Measurements from ENCODE around the gene LRRC18. TPM values are rescaled to one million over a fixed set of nuclear protein-coding genes. Genes with fewer than 3 reads are reported as not detected.

The LRRC18 gene
- total RNA-seq, 1 experiment from 2014 or later = not detected

GRCh38 chr10:48982584-48982983, 42.9 kb upstream of the LRRC18 start:
- H3K9me2 ChIP-seq (ENCODE audit: insufficient read depth) = no peaks in the 10 kb centered on the region
- CTCF ChIA-PET = interaction anchor here (1.9 to 3.3 kb wide), 3 partner anchors 179 to 530 kb away, joined by 6 to 9 read pairs (median 8); no protein-coding TSS in a partner anchor
- no TSS peak for BruUV-seq (replicated peaks)

More at GRCh38 chr10:48982584-48982983, 42.9 kb upstream of the LRRC18 start:
- Histone ChIP-seq H3K9ac (ENCODE audit: low read length) (no peak overlapping the region), H4K20me1 (ENCODE audit: insufficient read depth) (no peaks in the 10 kb centered on the region), H3K27ac (ENCODE audit: low read depth, low read length) (no peak overlapping the region), H3K4me3 (replicated peaks in 1 of 2; ENCODE audit: low read depth in 1 of 2, low read length in 2 of 2) (no peak overlapping the region), H2AFZ (ENCODE audit: low read depth, low read length, poor library complexity, severe bottlenecking) (no peak overlapping the region), H3K36me3 (ENCODE audit: control insufficient read depth in 1 of 2, insufficient read depth in 2 of 2, low read length in 2 of 2) (no peaks in the 10 kb centered on the region), H3K4me2 (ENCODE audit: low read length) (no peak overlapping the region), H3K27me3 (ENCODE audit: insufficient read depth, low read length) (no peaks in the 10 kb centered on the region), H3K9me3 (ENCODE audit: control insufficient read depth in 1 of 2, insufficient read depth in 1 of 2, low read depth in 1 of 2, low read length in 2 of 2) (no peaks in the 10 kb centered on the region), H3K79me2 (ENCODE audit: insufficient read depth, low read length) (no peaks in the 10 kb centered on the region), H3K4me1 (ENCODE audit: control insufficient read depth in 1 of 2, insufficient read depth in 2 of 2, low read length in 2 of 2) (no peaks in the 10 kb centered on the region)
- RAD21 ChIA-PET (ENCODE audit: low non-redundant PET in 1 of 2, low total read pairs in 2 of 2, uncharacterized antibody in 2 of 2, unreplicated experiment in 2 of 2) = no interaction called here
- intact Hi-C loops (cut with micrococcal nuclease) = loop anchor here (5.0 kb wide), 1 partner anchor 435 kb away; no protein-coding TSS in a partner anchor
- TF ChIP-seq RAD21 (IDR thresholded peaks at IDR 0.05; ENCODE audit: low read depth) (no peak), TCF7L2 (IDR thresholded peaks at IDR 0.05; ENCODE audit: borderline replicate concordance, extremely low read depth, insufficient read depth, insufficient read length) (no peak), REST (IDR thresholded peaks at IDR 0.05; ENCODE audit: low read depth) (no peak), CBX3 (IDR thresholded peaks at IDR 0.05; ENCODE audit: low read depth) (no peak), MAX (IDR thresholded peaks at IDR 0.05) (no peak), ELF1 (IDR thresholded peaks at IDR 0.05; ENCODE audit: borderline replicate concordance, low read depth) (no peak), EZH2phosphoT487 (IDR thresholded peaks at IDR 0.05; ENCODE audit: borderline replicate concordance) (no peak), ZBTB33 (IDR thresholded peaks at IDR 0.05; ENCODE audit: extremely low read depth, insufficient replicate concordance, low read length) (no peak), FOSL1 (IDR thresholded peaks at IDR 0.05; ENCODE audit: low read depth) (no peak), EZH2 (IDR thresholded peaks at IDR 0.05) (no peak), CEBPB (IDR thresholded peaks at IDR 0.05; ENCODE audit: low read depth) (no peak), SRF (IDR thresholded peaks at IDR 0.05; ENCODE audit: low read depth) (no peak), SIN3A (IDR thresholded peaks at IDR 0.05; ENCODE audit: low read depth) (no peak), SP1 (IDR thresholded peaks at IDR 0.05; ENCODE audit: low read depth) (no peak), ZFX (IDR thresholded peaks at IDR 0.05) (no peak), ATF3 (IDR thresholded peaks at IDR 0.05) (no peak), EGR1 (IDR thresholded peaks at IDR 0.05; ENCODE audit: low read depth) (no peak), POLR2AphosphoS5 (IDR thresholded peaks at IDR 0.05; ENCODE audit: low read depth, low read length) (no peak), JUND (IDR thresholded peaks at IDR 0.05) (no peak), CTCF (IDR thresholded peaks at IDR 0.05 in 2 of 3, conservative IDR thresholded peaks at IDR 0.05 in 1 of 3; ENCODE audit: borderline replicate concordance in 1 of 3, insufficient read depth in 1 of 3, low read depth in 2 of 3, low read length in 2 of 3) (no peak)
- POLR2A ChIA-PET = no interaction called here
- no peak for ATAC-seq
- no peak for DNase-seq (ENCODE audit: low read depth, low spot score)

Data from HCT116 (cell line).